ENCODE measurements around the gene MAP1S. TPM values are rescaled to one million over a fixed set of nuclear protein-coding genes. Genes with fewer than 3 reads are reported as not detected.

Gene MAP1S
- polyA plus RNA-seq, 1 donor from 2014 or later, result 5.8 TPM

- no peaks in the 10 kb centered on the region for H3K9me2 ChIP-seq (ENCODE audit: insufficient read depth, low read length)
- H3F3A ChIP-seq (ENCODE audit: insufficient read depth, low read length, poor library complexity, severe bottlenecking), result no peaks in the 10 kb centered on the region
- no peak overlapping the region for H3K27ac ChIP-seq (ENCODE audit: low read length)
- no peaks in the 10 kb centered on the region for H3K9me3 ChIP-seq (ENCODE audit: low read length)
- no peaks in the 10 kb centered on the region for H3K36me3 ChIP-seq (ENCODE audit: insufficient read depth, low read length)
- TF ChIP-seq REST (IDR thresholded peaks at IDR 0.05; ENCODE audit: borderline replicate concordance), result no peak
- TF ChIP-seq MXI1 (conservative IDR thresholded peaks at IDR 0.05; ENCODE audit: poor library complexity, severe bottlenecking), result no peak
- peak overlapping the region; percentile 86 for H3K9ac ChIP-seq (ENCODE audit: low read length)
- peaks cover 23% of the 10 kb centered on the region for H3K79me2 ChIP-seq (replicated peaks; ENCODE audit: insufficient read depth, low read length)
- H3K27me3 ChIP-seq (ENCODE audit: insufficient read depth, low read depth, low read length), result no peaks in the 10 kb centered on the region
- H4K20me1 ChIP-seq (ENCODE audit: insufficient read depth), result peaks cover 4% of the 10 kb centered on the region
- no peak overlapping the region for H2AFZ ChIP-seq (ENCODE audit: low read depth, low read length)
- H3K4me2 ChIP-seq (ENCODE audit: low read length), result peak overlapping the region; percentile 88
- H3K4me3 ChIP-seq (ENCODE audit: low read length), result peak overlapping the region; percentile 88
Observed at GRCh38 chr19:17720440-17720839, 1.2 kb downstream of the MAP1S start.

- no peaks in the 10 kb centered on the region for H3K9me3 ChIP-seq (ENCODE audit: low read length)
- peaks cover 4% of the 10 kb centered on the region for H4K20me1 ChIP-seq (ENCODE audit: insufficient read depth)
- H3K27me3 ChIP-seq (ENCODE audit: insufficient read depth, low read depth, low read length), result no peaks in the 10 kb centered on the region
- no peak overlapping the region for H2AFZ ChIP-seq (ENCODE audit: low read depth, low read length)
- TF ChIP-seq CTCF (IDR thresholded peaks at IDR 0.05; ENCODE audit: poor library complexity, severe bottlenecking), result no peak
- TF ChIP-seq SMC3 (conservative IDR thresholded peaks at IDR 0.05; ENCODE audit: poor library complexity), result no peak
- TF ChIP-seq REST (IDR thresholded peaks at IDR 0.05; ENCODE audit: borderline replicate concordance), result no peak
- H3K9ac ChIP-seq (ENCODE audit: low read length), result no peak overlapping the region
- H3K27ac ChIP-seq (ENCODE audit: low read length), result no peak overlapping the region
- H3F3A ChIP-seq (ENCODE audit: insufficient read depth, low read length, poor library complexity, severe bottlenecking), result no peaks in the 10 kb centered on the region
- H3K4me3 ChIP-seq (ENCODE audit: low read length), result peak overlapping the region; percentile 88
- H3K9me2 ChIP-seq (ENCODE audit: insufficient read depth, low read length), result no peaks in the 10 kb centered on the region
- peaks cover 23% of the 10 kb centered on the region for H3K79me2 ChIP-seq (replicated peaks; ENCODE audit: insufficient read depth, low read length)
- peak overlapping the region; percentile 88 for H3K4me2 ChIP-seq (ENCODE audit: low read length)
- no peaks in the 10 kb centered on the region for H3K36me3 ChIP-seq (ENCODE audit: insufficient read depth, low read length)
Observed at GRCh38 chr19:17721111-17721628, 1.9 kb downstream of the MAP1S start.
